Kidney tubule cell (primary cell): ENCODE results near the gene DGAT2.

Experiments
- DNase-seq: peaks from one replicate; pipeline ENCODE4 v3.0.0-alpha.2; 2018; ENCODE audit warnings: low spot score

DGAT2 gene

DNA sequence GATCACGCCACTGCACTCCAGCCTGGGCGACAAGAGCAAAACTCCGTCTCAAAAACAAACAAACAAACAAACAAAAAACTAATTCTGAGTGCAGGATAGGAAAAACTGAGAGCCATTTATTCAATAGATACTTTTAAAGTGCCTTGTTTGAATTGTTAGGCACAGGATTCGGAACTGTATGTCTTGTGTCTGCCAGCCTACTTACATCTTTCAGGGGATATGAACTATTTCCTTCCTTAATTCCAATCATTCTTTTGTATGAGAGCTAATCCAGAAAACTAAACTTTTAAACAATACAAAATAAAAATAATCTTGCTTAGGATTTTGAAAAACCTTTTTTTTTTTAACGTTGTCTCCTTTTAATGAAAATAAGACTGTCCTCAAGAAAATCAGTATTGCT, 59.0 kb downstream of the DGAT2 start:
- no peak for DNase-seq

DNA sequence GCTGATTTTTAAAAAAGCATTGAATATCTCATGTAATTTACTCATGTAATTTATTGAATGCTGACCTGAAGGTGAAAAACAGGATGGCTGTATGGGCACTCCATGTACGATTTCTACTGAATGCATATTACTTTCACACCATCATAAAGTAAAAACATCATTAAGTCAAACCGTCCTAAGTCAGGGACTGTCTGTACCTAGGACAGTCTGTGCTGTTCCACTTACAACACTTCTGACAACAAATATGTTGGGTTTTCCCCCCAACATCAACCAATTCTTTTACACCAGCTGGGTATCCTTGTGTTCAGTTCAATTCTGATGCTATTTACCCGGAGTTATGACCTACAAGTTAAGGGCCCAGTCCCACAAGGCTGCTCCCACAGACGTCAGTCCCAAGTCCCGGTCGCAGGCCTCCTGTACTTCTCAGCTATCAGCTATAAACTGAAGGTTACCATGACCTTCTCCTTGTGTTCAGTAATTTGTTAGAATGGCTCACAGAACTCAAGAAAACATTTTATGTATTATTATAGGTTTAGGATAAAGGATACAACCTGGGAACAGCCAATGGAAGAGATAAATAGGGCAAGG, 63.4 kb downstream of the DGAT2 start:
- DNase-seq = no peak

DNA sequence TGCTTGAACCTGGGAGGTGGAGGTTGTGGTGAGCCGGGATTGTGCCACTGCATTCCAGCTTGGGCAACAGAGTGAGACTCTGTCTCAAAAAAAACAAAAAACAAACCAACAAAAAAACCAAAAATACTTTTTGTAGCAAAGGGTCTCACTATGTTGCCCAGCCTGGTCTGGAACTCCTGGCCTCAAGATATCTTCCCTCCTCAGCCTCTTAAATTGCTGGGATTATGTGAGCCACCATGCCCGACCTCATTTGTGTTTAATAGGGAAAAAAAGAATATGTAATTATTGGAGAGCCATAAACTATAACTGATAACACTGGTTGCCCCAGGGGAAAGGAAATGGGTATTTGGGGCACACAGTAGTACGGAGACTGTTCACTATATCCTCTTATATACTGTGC, 66.2 kb downstream of the DGAT2 start:
- DNase-seq = no peak

DNA sequence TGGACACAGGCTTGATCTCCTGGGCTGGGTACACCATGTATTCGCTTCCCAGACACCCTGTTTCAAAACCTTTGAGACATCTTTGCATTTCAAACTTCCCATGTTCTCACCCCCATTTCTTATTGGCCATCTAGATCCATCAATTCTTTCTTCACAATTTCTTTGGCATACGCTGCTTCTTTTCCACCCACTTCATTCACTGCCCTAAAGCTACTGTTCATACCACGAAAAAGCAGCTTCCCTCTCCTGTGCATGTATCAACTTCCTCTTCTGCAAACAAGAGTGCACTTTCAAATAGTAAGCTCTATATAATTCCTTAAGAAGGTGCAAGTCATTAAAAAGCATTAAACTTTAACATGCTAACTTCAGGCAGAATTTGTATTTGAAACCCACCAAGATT, 67.8 kb downstream of the DGAT2 start:
- no peak for DNase-seq

DNA sequence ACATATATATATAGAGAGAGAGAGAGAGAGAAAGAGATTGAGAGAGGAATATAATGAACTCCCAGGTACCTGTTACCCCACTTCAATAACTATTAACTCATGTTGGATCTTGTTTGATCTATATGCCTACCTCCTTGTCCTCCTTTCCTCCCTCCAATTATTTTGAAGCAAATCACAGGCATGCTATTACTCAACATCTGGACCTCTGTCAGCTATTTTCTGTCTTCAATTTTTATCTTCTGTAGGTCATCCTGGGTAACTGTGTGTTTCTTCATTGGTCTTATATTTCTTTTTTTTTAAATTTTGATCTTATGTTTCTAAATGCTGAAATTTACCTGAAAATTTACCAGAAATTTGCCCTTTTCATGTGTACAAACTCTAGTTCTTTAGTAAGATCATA, 71.3 kb downstream of the DGAT2 start:
- DNase-seq = no peak

DNA sequence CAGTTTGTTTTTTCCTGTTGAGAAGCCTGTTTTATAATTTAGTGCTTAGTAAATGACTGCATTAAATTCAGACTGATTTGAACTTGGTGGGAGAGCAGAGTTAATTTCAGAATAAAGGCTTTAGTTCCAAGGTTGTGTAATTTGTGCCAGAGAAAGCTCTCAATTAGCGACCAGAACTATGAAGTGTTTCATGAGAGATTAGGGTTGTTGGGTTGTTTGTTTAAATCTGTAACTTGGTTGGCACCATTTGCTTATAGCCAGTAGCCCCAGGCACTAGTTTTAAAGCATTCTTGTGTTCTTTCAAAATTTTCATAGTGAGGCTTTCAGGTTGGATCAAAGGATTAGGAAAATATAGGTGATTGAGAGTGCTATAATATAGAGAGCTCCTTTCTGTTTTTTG, 71.9 kb downstream of the DGAT2 start:
- no peak for DNase-seq

DNA sequence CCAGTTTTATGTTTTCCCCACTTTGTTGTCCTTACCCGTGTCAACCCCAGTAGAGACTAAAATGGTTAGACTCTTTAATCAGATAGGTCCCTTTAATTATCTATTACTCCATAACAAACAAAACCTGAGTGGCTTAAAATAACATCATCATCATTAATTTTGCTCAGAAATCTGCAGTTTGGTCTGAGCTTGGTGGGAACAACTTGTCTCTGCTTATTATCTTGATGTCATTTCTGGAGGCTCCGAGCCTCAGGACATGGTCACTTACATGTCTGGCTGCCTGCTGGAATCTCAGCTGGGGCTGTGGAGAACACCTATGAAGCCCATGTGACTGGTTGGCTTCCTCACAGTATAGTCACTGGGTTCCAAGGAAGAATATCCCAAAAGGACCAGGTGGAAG, 73.2 kb downstream of the DGAT2 start:
- DNase-seq = no peak

DNA sequence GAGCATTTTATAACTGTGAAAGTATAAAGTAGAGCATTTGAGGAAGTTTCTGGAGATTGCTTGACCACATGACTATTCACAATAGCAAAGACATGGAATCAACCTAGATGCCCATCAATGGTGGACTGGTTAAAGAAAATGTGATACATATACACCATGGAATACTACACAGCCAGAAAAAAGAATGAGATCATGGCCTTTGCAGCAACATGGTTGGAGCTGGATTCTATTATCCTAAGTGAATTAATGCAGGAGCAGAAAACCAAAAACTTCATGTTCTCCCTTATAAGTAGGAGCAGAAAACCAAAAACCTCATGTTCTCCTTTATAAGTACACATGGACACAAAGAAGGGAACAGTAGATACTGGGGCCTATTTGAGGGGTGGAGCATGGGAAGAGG, 76.7 kb downstream of the DGAT2 start:
- DNase-seq = no peak

DNA sequence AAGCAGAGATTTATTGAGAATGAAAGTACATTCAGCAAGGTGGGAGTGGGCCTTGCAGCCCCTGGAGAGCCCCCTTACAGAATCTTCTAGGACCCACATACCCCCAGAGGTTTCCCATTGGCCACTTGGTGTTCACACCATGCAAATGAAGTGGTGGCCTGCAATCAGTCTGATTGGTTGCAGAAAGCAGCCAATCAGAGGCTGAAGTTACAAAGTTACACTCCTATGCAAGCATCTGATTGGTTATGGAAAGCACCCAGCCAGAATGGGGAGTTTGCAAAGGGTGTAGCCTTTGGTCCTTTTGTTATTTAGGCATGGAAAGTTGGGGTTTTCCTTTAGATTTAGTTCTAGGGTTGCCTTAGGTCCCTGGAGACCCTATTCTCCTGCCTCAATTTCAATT, 81.3 kb downstream of the DGAT2 start:
- no peak for DNase-seq

DNA sequence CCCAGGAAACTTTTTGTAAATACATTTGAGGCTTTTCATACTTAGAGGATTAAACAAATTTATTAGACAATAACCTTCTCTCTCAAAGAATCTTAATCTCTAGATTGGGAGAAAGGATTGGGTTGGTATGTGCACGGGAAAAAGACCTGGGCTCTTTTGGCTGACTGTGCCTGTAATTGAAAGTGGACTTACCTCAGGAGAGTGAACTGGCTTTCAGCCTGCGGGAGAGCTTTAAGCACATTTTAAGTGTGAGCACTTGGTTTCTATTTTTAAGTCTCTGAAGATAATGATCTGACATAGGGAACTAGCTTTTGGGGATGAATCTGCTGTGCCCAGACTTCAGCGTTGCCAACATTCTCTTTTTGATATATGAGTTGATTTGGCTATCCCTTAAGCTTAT, 82.2 kb downstream of the DGAT2 start:
- DNase-seq = no peak
